Occipital lobe (tissue), 2 donors: ENCODE data around the gene HOXA11. TPM values are rescaled to one million over a fixed set of nuclear protein-coding genes. Genes with fewer than 3 reads are reported as not detected.

Source experiments
- DNase-seq: peaks from one replicate; lab custom pipeline; 2025; lab: John Stamatoyannopoulos, UW
- total RNA-seq: library from RNA; depleted of rRNA; stranded (reverse); fragments of >200 nt; gene quantifications from one replicate; pipeline ENCODE4 v1.2.3, GENCODE V29; 2014

Gene HOXA11
- total RNA-seq, 1 donor from 2014 or later, result not detected

DNA sequence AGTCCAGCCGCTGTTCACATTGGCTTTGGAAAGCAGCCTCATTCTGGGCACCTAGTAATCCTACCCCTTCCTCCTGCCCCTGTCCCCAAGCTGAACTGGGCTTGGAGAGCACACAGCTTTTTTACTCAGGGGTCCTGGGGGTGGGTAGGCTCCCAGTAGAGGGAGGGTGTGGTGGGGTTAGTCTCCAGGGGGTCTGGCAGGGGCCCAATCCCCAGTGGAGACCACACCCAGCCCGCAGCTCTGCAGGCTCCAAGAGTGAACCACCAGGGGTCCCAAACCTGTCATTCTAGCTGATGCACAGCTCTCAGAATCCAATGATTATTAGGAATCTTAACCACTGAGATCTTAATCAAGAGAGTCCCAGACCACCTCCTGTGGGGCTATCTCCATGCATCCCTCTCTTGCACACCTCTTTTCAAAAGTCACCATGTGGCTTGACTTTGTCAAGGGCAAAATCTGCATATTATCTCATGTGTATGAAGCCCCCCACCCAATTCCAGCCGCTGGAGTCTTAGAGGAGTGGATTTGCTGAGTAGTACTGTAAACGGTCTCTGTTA is 2.7 kb downstream of the HOXA11 start:
- DNase-seq, result no peak

DNA sequence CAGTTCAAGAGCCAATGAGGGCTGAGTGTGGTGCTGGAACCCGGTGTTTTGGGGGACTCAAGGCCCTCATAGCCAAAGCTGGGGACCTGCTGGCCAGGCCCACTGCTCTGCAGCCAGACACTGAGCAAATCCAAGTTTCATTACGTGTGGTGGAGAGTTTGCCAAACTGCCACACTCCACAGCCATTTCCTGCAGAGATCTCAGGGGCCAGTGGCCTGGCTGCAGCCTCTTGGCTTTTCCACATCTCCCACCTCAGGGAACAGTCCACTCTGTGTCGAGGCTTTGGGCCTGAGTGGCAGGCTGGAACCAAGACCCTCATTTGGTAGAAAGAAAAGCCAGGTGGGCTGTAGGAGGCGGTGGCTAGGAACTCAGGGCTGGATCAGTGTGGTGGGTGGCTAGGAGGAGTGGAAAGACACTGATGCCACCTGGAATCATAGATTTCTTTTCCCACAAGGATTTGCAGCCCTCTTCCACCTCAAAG is 3.2 kb downstream of the HOXA11 start:
- no peak for DNase-seq

DNA sequence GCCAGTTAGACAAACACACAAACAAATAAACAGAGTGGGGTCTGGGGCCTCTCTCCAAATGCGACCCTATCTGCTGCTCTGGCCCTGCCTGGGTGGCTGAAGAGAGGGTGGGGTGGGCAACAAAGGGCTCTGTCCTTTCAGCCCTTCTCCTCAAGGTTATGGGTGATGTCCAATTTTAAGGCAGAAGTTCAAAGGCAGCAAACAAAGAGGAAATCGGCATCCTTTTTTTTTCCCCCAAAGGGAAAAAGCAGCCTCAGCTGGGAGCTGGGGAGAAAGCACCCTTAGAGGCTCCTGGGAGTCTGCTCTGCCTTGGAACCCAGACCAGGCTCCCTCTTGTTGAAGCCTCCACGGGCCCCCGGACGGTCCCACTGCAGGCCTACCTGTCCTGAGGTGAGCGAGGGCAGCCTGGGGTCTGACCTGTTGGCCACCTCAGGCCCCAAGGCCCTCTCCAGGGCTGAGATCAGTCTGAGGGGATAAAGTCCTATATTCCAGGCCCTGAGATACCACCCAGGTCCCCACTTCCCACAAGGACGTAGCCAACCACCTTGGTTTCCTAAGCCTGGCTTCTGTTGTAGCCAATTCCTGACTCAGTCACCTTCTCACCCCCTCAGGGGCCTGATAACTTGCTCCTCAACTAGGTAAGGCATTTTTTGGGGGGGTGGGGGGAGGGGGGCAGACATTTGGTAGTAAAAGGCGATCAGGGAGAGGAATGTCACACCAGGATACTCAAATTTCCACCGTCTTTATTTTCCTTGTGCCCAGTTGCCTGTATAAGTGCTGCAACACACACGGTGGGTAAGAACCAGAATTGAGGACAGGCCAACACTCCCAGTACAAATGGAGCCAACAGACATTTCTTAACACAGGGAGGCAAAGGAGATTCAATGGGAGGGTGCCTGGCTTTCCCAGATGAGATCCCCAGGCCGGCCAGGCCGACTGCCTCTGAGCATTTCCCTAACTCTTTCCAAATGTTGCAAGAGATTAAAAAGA is 4.3 kb downstream of the HOXA11 start:
- DNase-seq, result no peak

DNA sequence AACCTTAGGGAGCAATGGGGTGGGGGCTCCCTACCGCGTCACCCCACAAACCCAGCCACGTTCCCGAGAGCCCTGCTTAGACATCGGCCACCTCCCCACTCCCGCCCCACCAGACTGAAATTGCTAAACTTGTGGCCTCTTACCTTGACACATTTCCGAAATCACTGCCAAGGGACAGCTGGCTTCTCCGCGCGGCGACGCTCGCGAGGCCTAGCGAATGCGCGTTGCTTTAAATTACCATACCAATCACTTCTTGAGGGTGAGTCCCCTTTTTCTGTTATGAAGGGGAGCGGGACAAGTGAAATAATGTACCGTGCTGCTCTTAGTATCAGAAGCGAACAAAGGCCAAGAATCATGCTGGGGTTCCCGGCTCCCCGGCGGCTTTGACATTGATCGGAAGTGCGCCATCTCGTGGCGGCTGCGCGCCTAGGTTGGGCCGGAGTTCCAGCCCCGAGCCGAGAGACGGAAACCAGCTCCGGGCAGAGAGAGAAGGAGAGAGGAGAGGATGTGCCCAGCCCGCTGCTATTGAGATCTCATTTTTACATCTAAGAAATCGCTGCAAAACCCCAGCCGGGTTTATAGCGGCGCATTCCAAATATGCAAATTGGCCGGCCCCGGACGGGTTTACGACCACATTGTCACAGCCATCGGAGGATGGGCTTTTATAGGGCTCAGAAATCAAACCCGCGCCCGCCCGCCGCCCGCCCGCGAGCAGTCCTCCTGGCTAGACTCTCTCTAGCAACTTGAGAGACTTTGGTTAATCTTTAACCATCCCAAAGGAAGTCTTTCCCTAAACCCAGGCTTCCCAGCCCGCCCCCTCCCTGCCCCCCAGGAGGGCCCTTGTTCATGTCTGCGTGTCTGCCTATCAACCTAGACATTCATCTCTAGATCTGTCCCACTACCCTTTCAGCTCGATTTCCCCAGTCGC is 5.3 kb downstream of the HOXA11 start:
- no peak for DNase-seq

DNA sequence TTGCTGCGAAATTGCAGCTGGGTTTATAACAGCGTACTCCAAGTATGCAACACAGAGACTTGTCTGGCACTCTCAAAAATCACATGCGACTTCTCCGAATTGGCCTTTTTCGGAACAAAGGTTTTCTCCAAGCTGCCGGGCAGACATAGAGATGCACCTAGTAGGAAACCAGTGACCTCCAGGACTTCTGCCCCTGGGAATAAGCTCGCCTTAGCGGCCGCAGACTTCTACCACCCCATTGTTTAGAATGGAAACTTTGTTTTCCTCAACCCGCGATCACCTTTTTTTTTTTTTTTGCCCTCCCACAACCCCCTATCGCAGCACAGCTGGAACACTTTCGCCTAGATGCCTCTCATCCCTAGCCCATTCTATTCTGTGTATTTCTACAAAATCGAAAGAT is 6.0 kb downstream of the HOXA11 start:
- DNase-seq, result no peak

DNA sequence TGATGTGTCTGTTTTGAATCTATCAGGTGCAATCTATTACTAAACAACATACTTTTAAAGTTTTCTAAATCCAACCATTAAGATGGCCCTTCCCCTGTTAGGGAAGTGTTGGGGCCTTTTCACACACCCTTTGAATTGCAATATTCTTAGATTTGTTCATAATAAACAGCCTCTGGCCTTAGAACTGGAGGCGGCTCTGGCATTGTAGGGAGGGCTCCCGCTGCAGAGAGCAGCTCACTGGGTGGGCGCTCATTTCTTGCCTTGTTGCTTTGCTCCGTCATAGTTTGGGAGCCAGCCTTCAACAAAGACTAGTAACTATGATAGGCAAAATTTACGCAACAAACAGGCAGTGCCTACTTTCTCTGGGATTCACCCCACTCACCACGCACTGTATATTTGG is 6.7 kb downstream of the HOXA11 start:
- DNase-seq, result no peak

DNA sequence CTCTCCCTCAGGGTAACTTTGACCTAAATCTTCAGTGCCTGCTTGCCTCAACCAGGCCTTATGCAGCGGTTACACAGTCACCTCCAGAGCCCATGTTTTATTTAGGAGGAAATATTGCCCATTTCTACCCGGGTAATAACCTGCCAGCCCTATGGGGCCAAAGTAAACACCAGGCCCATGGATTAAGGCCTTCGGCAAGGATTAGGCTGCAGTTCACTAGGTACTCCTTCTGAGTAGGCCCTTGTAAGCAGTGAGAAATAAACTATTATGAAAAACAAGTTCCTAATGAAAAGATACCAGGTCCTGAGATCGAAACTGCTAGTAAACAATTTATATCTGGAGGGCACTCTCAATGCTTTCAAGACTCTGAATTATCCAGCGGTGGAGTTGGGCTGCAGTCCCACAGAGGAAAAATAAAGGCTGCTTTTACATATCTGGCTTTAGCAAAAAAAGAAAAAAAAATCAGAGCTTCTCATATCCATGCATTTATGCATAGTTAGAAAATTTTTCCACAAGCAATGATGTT is 7.2 kb downstream of the HOXA11 start:
- DNase-seq, result no peak

DNA sequence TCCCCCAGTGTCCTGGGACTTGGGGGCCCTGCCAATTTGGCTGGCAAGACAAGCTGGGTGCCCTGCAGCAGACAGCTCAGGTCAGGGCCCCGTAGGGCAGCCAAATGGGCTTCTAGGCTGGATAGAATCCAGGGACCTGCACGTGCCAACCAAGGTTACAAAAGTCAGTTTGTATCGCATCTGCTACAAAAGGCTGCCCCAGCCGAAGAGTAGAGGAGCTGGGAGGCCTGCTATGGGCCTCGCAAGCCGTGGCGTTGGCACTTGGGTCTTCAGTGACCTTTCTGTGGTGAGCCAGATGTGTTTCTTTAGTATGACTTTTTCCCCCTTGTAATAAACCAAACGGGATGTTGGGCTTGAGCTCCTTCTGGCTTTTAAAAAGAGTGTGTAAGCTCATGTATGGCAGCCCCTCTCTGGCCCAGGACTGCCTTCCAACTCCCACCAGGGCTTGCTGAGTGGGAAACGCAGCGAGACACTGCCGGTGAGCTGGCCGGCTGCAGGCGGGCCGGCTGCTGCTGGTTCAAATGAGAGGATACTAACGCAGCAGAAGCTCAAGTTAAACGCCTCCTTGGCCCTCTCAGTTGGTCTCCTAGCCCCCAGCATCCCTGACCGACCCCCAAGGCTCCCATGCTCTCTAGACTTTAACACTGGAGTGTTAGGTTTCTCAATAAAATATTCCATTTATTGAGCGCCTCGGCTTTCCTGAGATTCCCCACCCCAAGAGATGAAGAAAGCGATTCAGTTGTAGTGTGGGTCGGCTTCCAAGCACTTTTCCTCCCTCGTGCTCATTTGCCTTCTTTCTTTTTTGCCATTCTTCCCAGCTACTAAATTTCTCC is 7.9 kb downstream of the HOXA11 start:
- DNase-seq, result no peak

DNA sequence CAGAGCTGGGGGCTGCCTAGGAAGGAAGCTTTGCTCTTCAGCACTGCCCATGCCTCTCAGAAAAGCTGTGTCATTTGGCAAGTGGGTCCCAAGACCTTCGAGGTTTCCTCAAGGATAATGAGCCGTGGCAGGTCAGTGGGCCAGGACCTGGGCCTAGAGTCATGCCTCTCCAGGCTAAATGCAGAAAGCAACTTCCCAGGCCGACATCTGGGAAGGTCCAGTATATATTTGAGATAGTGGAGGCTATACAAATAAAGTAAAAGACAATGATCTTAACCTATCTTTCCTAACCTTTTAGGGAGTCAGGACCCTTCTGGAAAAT is 8.5 kb downstream of the HOXA11 start:
- DNase-seq, result no peak

DNA sequence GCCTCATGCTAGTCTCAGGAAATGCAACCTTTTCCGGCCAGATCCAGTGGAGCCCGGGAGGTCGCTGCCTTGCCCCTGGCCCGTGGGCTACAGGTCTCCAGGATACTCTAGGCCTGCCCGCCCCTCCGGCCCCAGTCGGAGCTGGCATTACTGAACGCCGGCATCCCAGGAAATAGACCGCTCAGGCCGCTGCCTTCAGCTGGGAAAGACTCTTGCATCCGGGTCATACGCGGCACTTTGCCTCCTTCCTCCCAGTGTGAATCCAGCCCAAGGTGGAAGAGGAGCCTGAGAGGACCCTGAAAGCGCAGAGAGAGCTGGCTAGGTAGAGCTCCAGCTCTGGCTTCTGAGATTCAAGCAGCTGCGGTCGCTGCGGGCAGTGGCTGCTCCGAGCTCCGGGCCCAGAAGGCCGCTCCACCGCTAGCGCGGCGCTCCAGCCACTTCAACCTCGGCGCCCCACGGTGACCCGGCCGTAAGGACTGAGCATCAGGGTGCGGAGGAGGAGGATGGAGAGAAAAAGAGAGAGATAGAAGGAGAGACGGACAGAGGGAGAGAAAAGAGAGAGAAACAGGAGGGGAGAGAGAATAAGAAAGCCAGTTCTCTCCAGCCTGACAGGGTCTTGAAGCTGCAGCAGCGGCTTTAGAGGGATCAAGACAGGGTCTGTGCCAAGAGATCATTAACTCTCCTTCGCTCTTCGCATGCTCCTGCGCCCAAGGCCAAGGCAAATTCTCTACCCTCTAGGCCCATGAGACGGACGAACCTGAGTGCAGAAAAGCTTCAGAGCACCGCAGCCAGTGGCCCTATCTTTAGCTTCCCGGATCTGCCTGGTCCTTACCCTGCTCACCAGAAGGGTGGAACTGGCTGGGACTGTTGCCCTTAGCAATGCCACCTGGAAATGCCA is 9.2 kb downstream of the HOXA11 start:
- no peak for DNase-seq

DNA sequence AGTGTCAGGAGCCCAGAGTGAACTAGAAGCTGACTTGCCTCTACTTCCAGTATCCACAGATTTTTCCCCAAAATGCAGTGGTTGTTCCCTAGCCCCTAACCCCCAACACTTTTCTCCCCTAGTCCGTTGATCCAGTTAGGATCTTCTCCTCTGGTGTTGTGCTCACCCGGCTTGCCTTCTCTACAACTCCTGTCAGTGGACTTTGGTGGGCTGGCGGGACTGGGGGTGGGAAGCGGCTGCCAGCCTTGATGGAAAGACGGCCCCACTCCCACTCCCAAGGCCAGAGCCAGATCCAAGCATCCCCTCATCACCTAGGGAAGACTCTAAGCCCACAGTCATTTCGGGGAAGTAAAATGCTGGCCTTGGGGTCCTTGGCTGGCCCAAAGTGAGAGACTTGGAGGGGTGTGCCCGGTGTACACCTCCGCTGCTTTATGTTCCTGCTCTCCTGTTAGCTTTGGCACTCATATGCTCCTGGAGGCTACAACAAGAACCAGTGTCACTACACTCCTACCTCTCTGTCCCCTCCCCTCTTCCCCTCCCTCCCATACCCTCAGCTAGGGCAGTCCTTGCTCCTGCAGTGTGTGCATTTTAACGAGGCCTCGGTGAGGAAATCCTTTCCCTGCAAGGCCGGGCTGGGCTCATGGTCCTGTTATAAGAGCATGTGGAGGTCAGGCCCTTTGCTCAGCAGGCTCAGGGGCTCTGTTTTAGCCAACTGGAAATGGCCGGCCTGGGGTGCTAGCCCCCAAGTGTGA is 10.0 kb downstream of the HOXA11 start:
- DNase-seq, result no peak

DNA sequence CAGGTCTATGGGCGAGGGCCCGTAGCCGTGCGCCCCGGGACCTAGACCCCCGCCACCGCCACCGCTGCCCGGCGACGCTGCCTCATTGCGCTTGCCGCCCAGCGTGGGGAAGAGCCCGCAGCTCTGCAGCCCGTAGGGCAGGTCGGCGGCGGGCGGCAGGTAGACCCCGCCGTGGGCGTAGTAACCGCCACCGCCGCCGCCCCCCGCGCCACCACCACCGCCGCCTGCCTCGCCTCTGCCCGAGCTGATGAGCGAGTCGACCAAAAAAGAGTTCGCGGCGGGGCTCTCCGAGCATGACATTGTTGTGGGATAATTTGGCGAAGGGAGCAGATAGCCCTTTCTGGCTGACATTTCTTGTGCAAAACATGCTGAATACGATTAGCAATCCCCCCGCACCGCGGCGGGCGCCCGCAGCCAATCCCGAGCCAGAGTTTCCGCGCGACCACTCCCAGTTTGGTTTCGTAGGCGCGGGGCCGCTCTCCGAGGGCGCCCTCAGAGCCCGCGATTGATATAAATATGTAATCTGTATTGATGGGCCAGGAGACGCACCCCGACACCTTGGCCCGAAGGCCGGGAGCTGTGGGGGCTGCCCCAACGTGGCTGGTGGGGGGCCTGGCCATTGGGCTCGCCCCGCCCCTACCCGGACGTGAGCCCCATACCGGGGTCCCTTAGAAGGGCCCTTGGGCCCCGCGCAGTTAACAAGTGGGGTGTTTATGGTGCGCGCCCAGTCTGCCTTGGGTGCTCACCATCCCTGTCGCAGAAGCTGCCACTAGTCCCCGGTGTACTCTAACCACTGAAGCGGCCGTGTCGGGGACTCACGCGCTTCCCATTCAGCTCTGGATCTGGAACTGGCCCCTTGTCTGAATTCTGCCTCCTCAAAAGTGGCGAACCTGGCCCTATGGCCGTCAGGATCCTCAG is 10.8 kb downstream of the HOXA11 start, which contains the start of gene HOXA10:
HOXA10 (minus strand) TSS at position 365 of the 918 bp plus-strand sequence; CDS start at position 351, 14 bp downstream.
- no peak for DNase-seq

DNA sequence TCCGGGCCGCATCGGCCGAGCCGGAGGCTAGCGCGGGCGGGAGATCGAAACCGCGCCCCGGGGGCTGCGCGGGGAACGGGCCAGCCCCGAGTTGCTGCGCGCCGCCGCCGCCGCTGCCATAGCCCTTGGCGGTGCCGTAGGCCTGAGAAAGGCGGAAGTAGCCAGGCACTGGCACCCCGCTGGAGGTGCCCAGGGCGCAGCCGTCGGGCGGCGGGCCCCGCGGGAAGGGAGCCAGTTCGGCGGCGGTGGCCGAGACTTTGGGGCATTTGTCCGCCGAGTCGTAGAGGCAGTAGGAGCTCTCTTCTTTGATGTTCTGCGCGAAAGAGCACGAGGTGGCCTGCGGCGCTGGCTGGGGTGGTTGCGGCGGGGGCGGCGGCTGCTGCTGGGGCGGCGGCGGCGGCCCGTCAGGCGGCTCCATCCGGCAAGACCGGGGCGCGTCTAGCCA is 11.5 kb downstream of the HOXA11 start:
- no peak for DNase-seq

DNA sequence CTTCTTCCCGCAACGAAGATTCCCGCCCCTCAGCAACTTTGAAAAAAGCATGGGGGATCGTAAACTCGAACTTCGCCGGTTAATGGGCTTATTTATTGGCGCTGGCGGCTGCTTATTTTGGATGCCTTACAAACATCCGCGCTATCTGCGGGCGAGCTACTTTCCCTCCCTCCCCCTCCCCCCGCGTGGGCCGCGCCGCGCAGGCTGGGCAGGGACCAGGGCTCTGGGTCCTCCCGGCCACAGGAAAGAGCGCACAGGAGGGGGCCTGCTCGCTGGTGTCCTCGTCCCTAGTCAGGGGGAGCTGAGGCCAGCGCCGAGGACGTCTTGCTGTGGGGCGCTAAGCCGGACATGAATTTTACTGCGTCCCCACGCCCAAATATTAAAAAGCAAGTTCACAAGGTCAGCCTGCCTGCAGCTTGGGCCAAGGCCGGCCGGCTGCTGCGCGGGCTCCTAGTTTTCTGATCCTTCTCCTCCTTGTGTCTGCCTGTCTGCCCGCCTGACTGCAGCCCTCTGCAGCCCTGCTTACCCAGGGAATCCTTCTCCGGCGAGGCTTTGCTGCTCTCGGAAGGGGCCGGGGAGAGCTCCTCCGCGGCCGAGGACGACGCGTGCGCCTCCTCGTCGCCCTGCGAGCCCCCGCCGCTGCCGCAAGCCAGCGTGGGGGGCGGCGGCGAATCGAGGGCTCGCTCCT is 12.1 kb downstream of the HOXA11 start:
- no peak for DNase-seq

DNA sequence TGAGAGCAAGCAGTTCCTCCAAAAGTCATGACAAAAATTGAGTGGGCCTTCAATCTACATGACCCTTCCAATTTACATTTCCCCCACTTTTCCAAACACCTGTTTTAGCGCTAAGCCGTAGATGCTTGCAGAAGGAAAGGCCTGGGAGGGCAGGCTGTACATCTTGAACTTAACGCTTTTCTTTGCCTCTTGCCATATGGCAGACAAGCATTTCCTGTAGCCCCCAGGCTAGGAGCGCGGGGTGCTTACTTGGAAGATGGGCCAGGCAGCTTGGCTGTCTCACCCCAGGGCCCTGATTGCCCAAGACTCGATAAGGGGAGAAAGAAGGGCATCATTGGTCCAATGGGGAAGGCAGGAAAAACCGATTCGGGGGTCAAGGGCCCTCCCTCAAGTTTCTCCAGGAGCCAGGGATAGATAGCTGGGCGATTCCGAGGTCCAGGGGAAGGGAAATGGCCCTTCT is 12.7 kb downstream of the HOXA11 start:
- no peak for DNase-seq

DNA sequence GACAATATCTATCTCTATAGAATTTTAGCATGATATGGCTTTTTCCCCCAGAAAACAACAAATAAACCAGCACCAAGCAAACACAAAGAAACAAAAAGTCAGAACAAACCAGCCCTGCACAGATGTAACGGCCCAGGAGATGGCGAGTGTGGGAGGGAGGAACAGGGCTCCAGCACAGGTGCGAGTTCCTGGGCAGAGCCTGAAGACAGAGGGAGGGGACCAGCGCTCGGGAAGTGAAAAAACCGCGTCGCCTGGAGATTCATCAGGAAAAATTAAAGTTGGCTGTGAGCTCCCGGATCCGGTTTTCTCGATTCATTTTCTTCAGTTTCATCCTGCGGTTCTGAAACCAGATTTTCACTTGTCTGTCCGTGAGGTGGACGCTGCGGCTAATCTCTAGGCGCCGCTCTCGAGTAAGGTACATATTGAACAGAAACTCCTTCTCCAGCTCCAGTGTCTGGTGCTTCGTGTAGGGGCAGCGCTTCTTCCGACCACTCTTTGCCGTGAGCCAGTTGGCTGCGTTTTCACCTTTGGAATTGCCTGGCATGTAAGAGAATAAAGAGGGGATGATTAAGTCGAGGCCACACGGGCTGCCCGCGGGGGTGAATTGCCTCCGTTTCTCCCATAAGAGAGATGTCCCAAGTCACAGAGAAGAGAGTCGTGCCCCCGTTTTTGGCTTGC is 13.3 kb downstream of the HOXA11 start:
- DNase-seq, result no peak

DNA sequence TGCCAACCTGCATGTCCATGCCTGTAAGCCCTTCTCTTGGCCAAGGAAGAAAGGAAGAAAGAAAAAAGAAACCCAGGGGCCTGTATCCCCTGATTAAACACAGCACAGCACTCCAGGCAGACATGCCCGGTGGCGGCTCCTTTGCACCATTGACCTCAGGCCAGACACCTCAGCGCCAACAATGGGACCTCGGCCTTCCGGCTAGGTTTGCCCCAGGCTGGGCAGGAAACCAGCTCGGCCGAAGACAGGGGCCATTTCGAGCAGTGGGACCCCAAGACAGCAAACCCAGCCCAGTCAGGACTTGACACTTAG is 13.8 kb downstream of the HOXA11 start:
- no peak for DNase-seq
